HL-60 (cell line): ENCODE data around the gene TSC1.

Experiments used
- DNase-seq, 2 experiments: peaks; one replicate each; pipeline ENCODE4 v3.0.0-alpha.2; 2010 to 2020; ENCODE audit warnings: low read depth in 1 of 2, low spot score in 1 of 2
- H3K27ac ChIP-seq: fragments of 250-450 bp; sonication (Bioruptor Pico); replicated peaks from 2 replicates; pipeline ENCODE4 v1.5.1; 2020; ENCODE audit warnings: mild to moderate bottlenecking, moderate library complexity
- H3K27me3 ChIP-seq: fragments of 250-450 bp; sonication (Bioruptor Pico); 2 replicates; pipeline ENCODE4 v1.5.1; 2021; ENCODE audit warnings: mild to moderate bottlenecking, moderate library complexity; ENCODE audit not compliant: insufficient read depth, poor library complexity, severe bottlenecking
- H3K4me3 ChIP-seq: replicated peaks from 2 replicates; pipeline ENCODE4 v1.5.1; 2011; ENCODE audit warnings: mild to moderate bottlenecking, control low read depth, low read length; ENCODE audit not compliant: insufficient read depth
- CTCF ChIP-seq: IDR thresholded peaks from one replicate; pipeline ENCODE4 v1.5.1; 2011; ENCODE audit warnings: low read length, control low read depth, inconsistent platforms; ENCODE audit not compliant: insufficient read depth
- GABPA ChIP-seq: IDR thresholded peaks from 2 replicates; pipeline ENCODE4 v1.6.1; 2012; ENCODE audit warnings: low read depth
- POLR2AphosphoS5 ChIP-seq: IDR thresholded peaks from 2 replicates; pipeline ENCODE4 v1.6.1; 2012; ENCODE audit warnings: low read depth
- REST ChIP-seq: IDR thresholded peaks from 2 replicates; pipeline ENCODE4 v1.6.1; 2012; ENCODE audit warnings: low read depth; ENCODE audit not compliant: insufficient replicate concordance
- SPI1 ChIP-seq: IDR thresholded peaks from 2 replicates; pipeline ENCODE4 v1.6.1; 2012; ENCODE audit warnings: low read depth, mild to moderate bottlenecking, borderline replicate concordance

The TSC1 gene

GRCh38 chr9:132949709-132950108, 5.3 kb upstream of the TSC1 start:
- Histone ChIP-seq H3K27ac (no peak overlapping the region), H3K27me3 (no peaks in the 10 kb centered on the region), H3K4me3 (no peak overlapping the region)
- TF ChIP-seq GABPA = no peak
- no peak for TF ChIP-seq POLR2AphosphoS5
- TF ChIP-seq CTCF = no peak
- no peak for TF ChIP-seq SPI1
- no peak for TF ChIP-seq REST
- no peak for DNase-seq

GRCh38 chr9:132948482-132949050, 4.2 kb upstream of the TSC1 start:
- H3K27me3 ChIP-seq = no peaks in the 10 kb centered on the region
- no peak overlapping the region for H3K4me3 ChIP-seq
- DNase-seq = no peak
- H3K27ac ChIP-seq = no peak overlapping the region
- TF ChIP-seq SPI1 = no peak
- TF ChIP-seq REST = no peak
- no peak for TF ChIP-seq GABPA
- no peak for TF ChIP-seq CTCF
- no peak for TF ChIP-seq POLR2AphosphoS5

- H3K27ac ChIP-seq = no peak overlapping the region
- DNase-seq = no peak
- H3K27me3 ChIP-seq = no peaks in the 10 kb centered on the region
- no peak for TF ChIP-seq POLR2AphosphoS5
- no peak for TF ChIP-seq REST
- no peak for TF ChIP-seq GABPA
- no peak for TF ChIP-seq SPI1
- TF ChIP-seq CTCF = no peak
- no peak overlapping the region for H3K4me3 ChIP-seq
These were observed 3.3 kb upstream of the TSC1 start for GRCh38 chr9:132947756-132948155.
